NCI-H2081 treated with DMSO at 0.1 percent for 48 hours (cell line): ENCODE results near the gene ZNF474.
A peak's percentile ranks its signal among the peaks of the same experiment; 100 is the strongest.

ENCODE experiments used
- DNase-seq: peaks from one replicate; lab custom pipeline; 2025; lab: John Stamatoyannopoulos, UW

Gene ZNF474

GRCh38 chr5:122180863-122181548, 51.7 kb downstream of the ZNF474 start:
- no peak for DNase-seq

GRCh38 chr5:122181863-122182262, 52.5 kb downstream of the ZNF474 start:
- no peak for DNase-seq

- no peak for DNase-seq
These were observed 53.2 kb downstream of the ZNF474 start for GRCh38 chr5:122182491-122182921.

- no peak for DNase-seq
These were observed 53.9 kb downstream of the ZNF474 start for GRCh38 chr5:122183098-122183787.

- no peak for DNase-seq
These were observed 54.4 kb downstream of the ZNF474 start for GRCh38 chr5:122183788-122184170.

- no peak for DNase-seq
These were observed 55.4 kb downstream of the ZNF474 start for GRCh38 chr5:122184676-122185255.

GRCh38 chr5:122187426-122187825, 58.1 kb downstream of the ZNF474 start:
- no peak for DNase-seq

GRCh38 chr5:122190156-122190555, 60.8 kb downstream of the ZNF474 start:
- DNase-seq, result no peak

- no peak for DNase-seq
These were observed 63.5 kb downstream of the ZNF474 start for GRCh38 chr5:122192497-122193496.

- peak; percentile 24 for DNase-seq
These were observed 66.6 kb downstream of the ZNF474 start for GRCh38 chr5:122195802-122196394.

- DNase-seq, result no peak
These were observed 69.8 kb downstream of the ZNF474 start for GRCh38 chr5:122199146-122199545.

GRCh38 chr5:122200450-122200849, 71.1 kb downstream of the ZNF474 start:
- no peak for DNase-seq

- no peak for DNase-seq
These were observed 71.5 kb downstream of the ZNF474 start for GRCh38 chr5:122200865-122201264.

- DNase-seq, result no peak
These were observed 72.0 kb downstream of the ZNF474 start for GRCh38 chr5:122201365-122201764.

- no peak for DNase-seq
These were observed 73.6 kb downstream of the ZNF474 start for GRCh38 chr5:122202952-122203351.
